AG04450 (cell line): ENCODE measurements around the gene FBXW10. TPM values are rescaled to one million over a fixed set of nuclear protein-coding genes. Genes with fewer than 3 reads are reported as not detected.
"Not testable (repeated sequence)": the region's sequence is repeated elsewhere in the genome, so short reads cannot be mapped to it uniquely, and the experiment has no call there.

Source experiments
- CTCF ChIA-PET: fragments of 300-600, 350-600 bp; formaldehyde crosslinking; extraction: SDS; loops from one replicate; lab custom pipeline; 2022; ENCODE audit warnings: antibody characterized with exemption, inconsistent platforms; lab: Charles Lee
- POLR2A ChIA-PET: fragments of 350-600 bp; formaldehyde crosslinking; extraction: SDS; loops from one replicate; lab custom pipeline; 2021; ENCODE audit warnings: antibody characterized with exemption, inconsistent platforms; lab: Yijun Ruan, JAX
- DNase-seq: peaks from one replicate; pipeline ENCODE4 v3.0.0-alpha.2; 2011; ENCODE audit warnings: low read depth, low spot score
- H3K27ac ChIP-seq: one replicate; pipeline ENCODE4 v1.5.1; 2012; ENCODE audit warnings: low read depth, low read length, control low read depth
- H3K27me3 ChIP-seq: one replicate; pipeline ENCODE4 v1.6.0; 2012; ENCODE audit warnings: low read length; ENCODE audit not compliant: control insufficient read depth, insufficient read depth
- H3K4me3 ChIP-seq: 2 replicates; pipeline ENCODE4 v1.5.1; 2011; ENCODE audit warnings: mild to moderate bottlenecking, low read depth, low read length, control low read depth
- H3K9me3 ChIP-seq: 2 replicates; pipeline ENCODE4 v1.5.1; 2012; ENCODE audit warnings: low read length; ENCODE audit not compliant: control insufficient read depth, insufficient read depth
- polyA plus RNA-seq: library from polyadenylated mRNA; depleted of rRNA; stranded (reverse); fragments of >200 nt; gene quantifications from 2 replicates; pipeline ENCODE4 v1.2.3, GENCODE V29; 2011
- TF ChIP-seq, protein P1 (sequence below): IDR thresholded peaks from 2 replicates; pipeline ENCODE4 v1.5.1; 2011; ENCODE audit warnings: low read depth, low read length, control low read depth, inconsistent platforms

The FBXW10 gene
- polyA plus RNA-seq, 1 experiment: 0.04 TPM

- H3K4me3 ChIP-seq, H3K27ac ChIP-seq, H3K27me3 ChIP-seq, CTCF ChIA-PET, POLR2A ChIA-PET, H3K9me3 ChIP-seq, DNase-seq: not testable (repeated sequence)
Measured at GRCh38 chr17:18786890-18787289, 43.0 kb downstream of the FBXW10 start.

DNA sequence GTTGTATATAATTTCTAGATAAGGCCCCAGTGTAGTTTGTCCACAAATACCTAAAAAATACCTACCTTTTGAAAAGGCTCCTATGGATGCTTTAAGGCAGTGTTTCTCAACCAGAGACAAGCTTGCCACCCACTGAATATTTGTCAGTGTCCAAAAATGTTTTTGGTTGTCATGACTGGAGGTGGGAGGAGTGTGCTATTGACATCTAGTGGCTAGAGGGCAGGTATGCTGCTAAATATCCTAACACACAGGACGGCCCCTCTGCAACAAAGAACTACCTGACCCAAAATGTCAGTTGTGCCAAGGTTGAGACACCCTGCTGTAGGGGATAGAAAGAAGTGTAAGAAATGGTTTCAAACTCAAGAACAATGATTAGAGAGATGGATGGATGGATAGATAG, 47.5 kb downstream of the FBXW10 start:
- H3K9me3 ChIP-seq, H3K27me3 ChIP-seq, H3K27ac ChIP-seq, DNase-seq, POLR2A ChIA-PET, H3K4me3 ChIP-seq, CTCF ChIA-PET: not testable (repeated sequence)

DNA sequence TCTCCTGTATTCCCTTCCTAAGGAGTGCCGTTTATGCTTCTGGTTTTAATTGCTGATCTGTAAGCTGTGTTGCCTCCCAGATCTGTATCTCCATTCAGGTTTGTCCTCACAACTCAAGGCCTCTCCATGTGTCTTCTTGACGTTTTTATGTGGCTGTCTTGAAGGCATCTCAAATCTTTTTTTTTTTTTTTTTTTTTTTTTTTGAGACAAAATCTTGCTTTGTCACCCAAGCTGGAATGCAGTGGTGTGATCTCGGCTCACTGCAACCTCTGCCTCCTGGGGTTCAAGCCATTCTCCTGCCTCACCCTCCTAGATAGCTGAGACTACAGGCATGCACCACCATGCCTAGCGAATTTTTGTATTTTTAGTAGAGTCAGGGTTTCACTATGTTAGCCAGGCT, 51.0 kb downstream of the FBXW10 start:
- H3K27me3 ChIP-seq, H3K27ac ChIP-seq, H3K9me3 ChIP-seq, H3K4me3 ChIP-seq, CTCF ChIA-PET, DNase-seq: not testable (repeated sequence)
- POLR2A ChIA-PET: interaction anchor here (0.7 kb wide), 1 partner anchor 15 kb away, joined by 3 read pairs; no protein-coding TSS in a partner anchor

DNA sequence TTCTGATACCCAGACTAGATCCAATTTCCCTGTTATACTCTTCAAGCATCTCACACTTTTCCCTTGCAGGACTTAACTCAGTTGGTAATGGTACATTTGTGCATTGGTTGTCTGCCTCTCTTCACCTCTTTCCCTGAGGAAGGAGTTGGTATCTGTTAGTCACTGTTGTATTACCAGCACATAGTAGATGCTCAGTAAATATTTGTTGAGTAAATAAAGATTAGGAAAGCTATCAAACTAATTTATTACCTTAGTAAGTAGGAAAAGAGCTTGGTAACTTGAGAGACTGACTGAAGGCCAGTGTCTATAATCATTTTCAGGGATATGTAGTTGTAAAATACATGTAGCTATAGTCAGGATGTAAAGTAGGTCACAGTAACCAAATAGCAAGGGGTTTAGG, 53.0 kb downstream of the FBXW10 start:
- H3K27ac ChIP-seq, DNase-seq, H3K9me3 ChIP-seq, POLR2A ChIA-PET, H3K4me3 ChIP-seq, H3K27me3 ChIP-seq, CTCF ChIA-PET: not testable (repeated sequence)

- POLR2A ChIA-PET, H3K27me3 ChIP-seq, H3K27ac ChIP-seq, H3K4me3 ChIP-seq, CTCF ChIA-PET, DNase-seq, H3K9me3 ChIP-seq: not testable (repeated sequence)
Measured at GRCh38 chr17:18803458-18804245, 59.8 kb downstream of the FBXW10 start.

DNA sequence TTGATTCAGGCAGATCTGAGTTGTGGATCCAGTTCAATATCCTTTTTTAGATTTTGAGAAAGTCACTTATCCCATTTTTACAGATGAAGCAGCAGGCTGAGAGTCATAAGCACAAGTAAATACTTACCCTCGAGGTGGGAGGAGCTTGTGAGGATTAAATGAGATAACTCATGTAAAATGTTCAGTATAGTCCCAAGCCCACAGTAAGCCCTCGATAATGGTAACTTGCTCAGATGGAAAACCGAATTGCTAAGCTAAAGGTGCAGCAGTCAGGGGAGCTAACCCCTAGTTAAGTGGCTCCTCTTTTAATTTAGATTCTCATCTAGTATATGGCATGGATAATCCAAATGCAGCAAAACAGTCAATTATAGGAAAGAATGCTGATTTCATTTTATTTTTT, 72.1 kb downstream of the FBXW10 start:
- CTCF ChIA-PET, H3K4me3 ChIP-seq, H3K27ac ChIP-seq, POLR2A ChIA-PET, H3K27me3 ChIP-seq, H3K9me3 ChIP-seq, DNase-seq: not testable (repeated sequence)

- POLR2A ChIA-PET, H3K4me3 ChIP-seq, H3K27ac ChIP-seq, CTCF ChIA-PET, H3K9me3 ChIP-seq, H3K27me3 ChIP-seq: not testable (repeated sequence)
- DNase-seq: peak; percentile 58
- TF ChIP-seq, protein P1, sequence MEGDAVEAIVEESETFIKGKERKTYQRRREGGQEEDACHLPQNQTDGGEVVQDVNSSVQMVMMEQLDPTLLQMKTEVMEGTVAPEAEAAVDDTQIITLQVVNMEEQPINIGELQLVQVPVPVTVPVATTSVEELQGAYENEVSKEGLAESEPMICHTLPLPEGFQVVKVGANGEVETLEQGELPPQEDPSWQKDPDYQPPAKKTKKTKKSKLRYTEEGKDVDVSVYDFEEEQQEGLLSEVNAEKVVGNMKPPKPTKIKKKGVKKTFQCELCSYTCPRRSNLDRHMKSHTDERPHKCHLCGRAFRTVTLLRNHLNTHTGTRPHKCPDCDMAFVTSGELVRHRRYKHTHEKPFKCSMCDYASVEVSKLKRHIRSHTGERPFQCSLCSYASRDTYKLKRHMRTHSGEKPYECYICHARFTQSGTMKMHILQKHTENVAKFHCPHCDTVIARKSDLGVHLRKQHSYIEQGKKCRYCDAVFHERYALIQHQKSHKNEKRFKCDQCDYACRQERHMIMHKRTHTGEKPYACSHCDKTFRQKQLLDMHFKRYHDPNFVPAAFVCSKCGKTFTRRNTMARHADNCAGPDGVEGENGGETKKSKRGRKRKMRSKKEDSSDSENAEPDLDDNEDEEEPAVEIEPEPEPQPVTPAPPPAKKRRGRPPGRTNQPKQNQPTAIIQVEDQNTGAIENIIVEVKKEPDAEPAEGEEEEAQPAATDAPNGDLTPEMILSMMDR: peak; percentile 58
Measured at GRCh38 chr17:18816489-18817371, 72.9 kb downstream of the FBXW10 start.

DNA sequence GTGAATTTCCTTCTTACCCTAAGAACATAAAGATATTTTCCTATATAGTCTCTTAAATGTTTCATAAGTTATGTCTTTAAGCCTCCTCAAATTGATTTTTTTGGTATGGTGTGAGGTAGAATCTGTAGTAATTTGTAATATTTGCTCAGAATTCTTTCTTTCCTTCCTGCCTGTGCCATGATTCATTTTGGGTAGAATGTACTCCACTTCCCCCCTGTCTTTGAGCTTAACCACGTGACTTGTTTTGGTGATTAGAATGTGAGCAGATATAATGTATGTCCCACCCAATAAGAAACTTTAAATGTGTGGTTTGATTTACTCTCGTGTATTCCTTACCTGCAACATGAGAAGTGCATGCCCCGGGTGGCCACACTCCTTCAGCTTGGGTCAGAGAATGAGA, 77.6 kb downstream of the FBXW10 start:
- DNase-seq, H3K27me3 ChIP-seq, POLR2A ChIA-PET, H3K9me3 ChIP-seq, H3K4me3 ChIP-seq, H3K27ac ChIP-seq, CTCF ChIA-PET: not testable (repeated sequence)

- H3K27me3 ChIP-seq, H3K4me3 ChIP-seq, CTCF ChIA-PET, DNase-seq, POLR2A ChIA-PET, H3K9me3 ChIP-seq, H3K27ac ChIP-seq: not testable (repeated sequence)
Measured at GRCh38 chr17:18827613-18828012, 83.8 kb downstream of the FBXW10 start.
